ENCODE results near the gene MPPED1.

Gene MPPED1

DNA sequence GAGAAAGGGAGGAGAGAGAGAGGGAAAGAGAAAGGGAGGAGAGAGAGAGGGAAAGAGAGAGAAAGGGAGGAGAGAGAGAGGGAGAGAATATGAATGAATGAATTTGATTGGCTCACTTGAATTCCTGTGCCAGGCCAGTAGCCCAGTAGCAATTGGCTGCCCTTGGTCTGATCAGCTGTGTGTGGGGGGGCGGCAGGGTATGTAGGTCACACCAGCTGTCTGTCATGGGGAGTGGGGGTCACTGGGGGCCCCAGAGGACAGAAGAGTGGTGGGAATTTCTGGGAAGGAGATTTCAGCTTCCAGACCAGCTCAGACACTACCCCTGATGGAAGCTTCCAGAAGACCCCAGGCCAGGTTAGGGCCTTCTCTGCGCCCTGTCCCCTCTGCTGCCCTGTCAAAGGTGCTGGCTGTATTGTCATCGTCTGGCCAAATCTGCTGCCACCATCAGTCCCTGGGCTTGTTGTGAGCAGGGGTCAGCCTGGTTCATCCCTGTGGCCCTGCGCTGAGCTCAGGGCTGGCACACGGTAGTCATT is 21.1 kb downstream of the MPPED1 start:
- DNase-seq: no peak

- DNase-seq: no peak
Measured at GRCh38 chr22:43433451-43434274, 21.8 kb downstream of the MPPED1 start.

DNA sequence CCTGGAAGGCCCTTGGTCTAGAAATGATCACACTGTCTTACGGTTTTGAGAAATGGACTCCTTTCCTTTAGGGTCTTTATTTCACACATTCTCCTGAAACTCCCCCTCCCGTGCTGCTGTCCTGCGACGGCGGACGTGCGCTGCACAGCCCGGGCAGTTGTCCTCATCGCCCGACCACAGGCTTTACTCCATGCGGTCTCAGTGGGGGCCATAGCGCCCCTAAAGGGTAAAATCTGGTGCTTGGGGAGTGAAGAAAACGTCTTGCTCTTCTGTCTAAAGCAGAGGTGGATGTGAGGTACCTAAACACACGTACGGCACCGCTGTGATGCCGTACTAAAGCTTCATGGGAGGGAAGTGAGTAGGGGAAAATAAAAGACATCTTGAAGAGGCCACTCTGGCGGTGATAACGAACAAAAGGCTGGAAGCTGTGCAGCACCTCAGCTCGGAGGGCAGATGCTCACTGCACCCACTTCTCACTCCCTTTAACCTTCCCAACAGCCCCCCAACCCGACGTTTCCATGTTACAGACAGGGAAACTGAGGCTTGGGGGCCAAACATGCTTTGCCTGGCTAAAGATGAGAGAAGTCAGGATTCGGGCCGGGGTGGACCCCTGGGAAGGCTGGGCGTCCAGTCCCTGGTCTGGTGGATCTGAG is 22.6 kb downstream of the MPPED1 start:
- DNase-seq: no peak

GRCh38 chr22:43434928-43435311 is 23.1 kb downstream of the MPPED1 start:
- DNase-seq: no peak

DNA sequence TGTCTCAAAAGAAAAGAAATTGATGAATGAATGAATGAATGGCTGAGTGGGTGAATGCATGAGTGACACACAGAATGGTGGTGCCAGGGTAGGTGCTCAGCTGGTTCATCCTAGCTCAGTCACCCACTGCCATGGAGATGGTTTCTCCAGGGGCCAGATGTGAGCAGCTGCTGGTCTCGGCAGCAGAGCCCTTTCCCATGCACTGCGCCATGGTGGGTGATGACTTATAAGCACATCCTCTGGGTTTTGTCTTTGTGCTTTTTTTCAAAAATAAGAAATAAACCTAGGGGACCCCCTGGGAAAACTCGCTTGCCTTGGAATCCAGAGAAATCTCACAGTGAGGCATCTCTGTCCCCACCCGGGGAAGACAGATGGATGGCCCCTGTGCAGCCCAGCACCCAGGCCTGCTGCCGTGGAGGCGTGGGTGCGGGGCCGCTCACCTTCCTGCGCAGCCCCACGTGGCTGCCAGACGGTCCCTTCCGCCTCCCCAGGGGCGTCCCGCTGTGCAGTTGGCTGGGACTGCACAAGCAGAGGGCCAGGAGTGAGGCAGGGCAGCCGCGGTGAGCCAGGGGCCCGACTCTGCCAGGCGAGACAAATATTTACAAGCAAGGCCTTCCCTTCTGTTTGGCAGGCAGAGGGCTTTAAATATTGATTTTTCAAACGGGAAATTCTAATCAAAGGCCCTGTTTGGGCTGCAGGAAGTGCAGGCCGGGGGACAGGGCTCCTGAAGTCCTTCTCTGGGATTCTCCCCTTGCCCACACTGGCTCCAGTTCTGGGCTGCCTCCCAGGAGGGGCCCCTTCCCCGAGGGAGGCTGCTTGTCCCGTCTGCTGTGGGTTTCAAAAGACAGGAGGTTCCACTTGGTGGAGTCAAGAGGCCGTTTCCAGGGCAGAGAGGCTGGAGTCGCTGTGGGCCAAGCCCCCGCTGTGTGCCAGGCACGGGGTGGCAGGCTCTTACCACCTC is 24.3 kb downstream of the MPPED1 start:
- no peak for DNase-seq

GRCh38 chr22:43436868-43437267 is 25.1 kb downstream of the MPPED1 start:
- no peak for DNase-seq

DNA sequence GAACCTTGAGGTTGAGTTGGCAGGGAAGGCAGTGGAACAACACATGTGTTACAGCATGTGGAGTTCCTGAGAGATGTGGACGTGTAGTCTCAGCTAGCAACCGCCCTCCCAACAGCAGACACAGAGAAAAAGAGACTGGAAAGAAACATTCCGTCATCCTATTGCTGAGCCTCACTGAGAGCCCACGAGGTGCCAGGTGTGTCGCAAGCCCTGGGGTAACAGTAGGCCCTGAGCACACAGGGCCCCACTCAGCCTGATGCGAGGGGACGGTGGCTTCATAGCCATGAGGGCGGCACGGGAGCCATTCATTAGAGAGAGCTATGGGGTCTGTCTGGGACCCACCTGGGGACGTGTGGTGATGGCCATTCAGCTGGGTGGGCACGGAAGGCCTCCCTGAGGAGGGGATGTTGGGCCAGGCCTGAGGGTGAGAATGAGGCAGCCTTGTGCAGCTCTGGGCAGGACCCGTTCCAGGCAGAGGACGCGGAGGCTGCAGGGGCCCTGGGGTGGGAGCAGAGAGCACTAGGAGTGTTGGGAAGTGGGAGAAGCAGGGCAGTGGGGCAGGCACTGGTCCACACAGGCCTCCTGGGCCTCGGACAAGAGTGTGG is 26.2 kb downstream of the MPPED1 start:
- no peak for DNase-seq

DNA sequence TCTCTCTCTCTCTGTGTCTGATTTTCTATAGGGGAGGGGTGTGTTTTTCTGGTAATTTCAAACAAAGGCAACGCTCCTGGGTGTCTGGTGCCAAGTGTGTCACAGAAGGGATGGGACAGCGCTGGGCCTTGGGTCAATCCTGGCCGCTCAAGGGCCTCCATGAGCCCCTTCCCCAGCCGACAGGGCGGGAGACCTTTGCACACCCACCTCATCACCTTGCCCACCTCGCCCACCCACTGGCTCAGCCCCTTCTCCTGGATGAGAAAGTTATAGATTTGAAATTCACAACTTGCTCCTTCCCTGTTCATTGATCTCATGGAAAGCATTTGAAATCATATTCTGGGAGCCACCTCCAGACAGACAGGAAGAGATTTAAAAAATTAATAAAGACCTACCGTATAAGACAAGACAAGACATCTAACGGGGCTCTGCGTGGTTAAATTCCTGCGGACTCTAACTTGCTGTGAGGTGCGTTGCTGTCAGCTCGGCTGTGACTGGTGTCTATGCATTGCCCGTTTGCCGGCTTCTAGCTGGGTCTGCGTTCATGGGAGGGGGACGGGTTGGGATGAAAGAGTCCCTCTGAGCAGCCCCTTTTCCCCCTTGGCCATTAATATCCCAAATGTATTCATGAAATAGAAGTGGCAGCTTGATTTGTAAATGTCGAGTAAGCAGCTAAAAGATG is 27.0 kb downstream of the MPPED1 start:
- no peak for DNase-seq

GRCh38 chr22:43439368-43440103 is 27.7 kb downstream of the MPPED1 start:
- DNase-seq: no peak

DNA sequence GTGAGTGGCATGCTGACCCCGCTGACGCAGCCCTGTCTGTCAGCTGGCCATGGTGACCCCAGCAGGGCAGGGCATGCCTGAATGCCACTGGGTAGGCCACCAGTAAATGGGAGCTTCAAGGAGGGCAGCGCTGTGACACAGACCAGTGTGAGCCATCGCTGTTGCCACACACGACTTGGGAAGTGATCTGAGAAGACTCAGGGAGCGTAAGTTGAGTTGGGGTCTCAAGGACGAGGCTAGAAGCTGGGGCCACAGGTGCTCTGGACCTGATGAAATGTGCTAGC is 28.2 kb downstream of the MPPED1 start:
- no peak for DNase-seq

DNA sequence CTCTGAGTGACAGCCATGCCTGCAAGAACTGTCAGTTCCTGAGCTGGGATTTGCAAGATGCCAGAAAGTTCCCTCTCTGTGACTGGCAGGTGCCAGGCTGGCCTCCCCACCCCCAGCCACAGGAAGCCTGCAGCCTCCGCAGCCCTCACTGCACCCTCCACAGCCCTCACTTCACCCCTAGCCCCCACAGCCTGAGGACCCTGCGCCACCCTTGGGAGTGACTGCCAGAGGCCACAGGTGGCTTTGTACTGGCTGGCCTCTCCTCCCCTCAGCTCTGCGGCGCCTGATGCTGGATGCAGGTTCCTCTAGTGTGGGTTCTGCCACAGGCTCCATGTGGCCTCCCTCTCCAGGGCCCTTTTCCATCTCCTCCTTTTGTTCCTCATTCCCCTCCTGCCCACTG is 28.7 kb downstream of the MPPED1 start:
- no peak for DNase-seq

DNA sequence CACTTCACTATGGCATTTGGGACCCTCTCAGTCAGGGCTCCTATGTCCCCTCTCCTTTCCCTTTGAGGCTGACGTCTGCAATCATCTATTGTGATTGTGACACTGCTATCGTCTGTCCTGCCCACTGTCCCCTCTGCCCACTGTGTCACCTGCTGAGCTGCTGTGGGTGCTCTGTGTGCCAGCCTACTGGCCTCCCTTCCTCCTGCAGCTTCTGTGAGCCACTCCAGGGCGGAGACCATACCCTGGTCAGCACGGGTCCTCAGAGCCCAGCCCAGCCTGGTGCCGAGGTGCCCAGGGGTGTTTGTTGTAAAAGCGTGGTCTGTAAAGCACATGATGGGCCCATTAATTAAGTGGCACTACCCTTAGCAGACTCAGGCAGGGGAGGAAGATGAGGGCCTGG is 29.4 kb downstream of the MPPED1 start:
- DNase-seq: no peak

- no peak for DNase-seq
Measured at GRCh38 chr22:43441751-43442150, 29.9 kb downstream of the MPPED1 start.

DNA sequence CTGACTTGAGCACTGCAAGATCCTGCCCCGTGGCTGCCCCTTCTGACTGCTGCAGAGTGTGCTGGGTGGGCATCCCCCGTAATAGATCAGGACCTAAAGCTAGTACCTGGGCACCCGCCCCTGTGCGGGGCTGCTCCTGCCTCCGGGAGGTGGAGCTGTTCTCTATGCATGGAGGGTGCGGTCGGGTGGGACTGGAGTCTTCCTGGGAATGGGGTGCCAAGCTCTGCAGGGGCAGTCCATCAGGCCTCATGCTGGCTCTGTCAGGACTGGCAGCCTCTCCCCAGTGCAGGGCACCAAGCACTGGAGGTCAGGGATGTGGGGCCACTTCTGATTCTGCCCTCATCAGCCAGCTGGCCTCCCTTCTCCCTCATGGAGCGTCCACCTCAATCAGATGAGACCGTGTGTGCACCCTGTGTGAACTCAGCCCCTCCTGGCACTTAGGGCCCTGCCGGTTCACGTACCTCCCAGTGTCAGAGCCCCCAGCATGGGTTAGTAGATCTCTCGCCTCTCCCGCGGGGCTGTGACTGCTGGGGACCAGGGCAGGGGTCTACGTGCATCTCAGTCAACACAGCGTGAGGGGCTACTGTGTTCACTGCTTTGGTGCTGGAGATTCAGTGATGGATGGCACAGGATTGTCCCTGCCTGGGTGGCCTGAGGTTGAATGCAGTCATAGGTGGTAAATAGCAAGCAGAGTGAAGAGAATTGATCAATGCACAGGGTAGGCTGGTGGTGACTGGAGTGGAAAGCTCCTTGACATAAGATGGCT is 30.8 kb downstream of the MPPED1 start:
- DNase-seq: no peak

DNA sequence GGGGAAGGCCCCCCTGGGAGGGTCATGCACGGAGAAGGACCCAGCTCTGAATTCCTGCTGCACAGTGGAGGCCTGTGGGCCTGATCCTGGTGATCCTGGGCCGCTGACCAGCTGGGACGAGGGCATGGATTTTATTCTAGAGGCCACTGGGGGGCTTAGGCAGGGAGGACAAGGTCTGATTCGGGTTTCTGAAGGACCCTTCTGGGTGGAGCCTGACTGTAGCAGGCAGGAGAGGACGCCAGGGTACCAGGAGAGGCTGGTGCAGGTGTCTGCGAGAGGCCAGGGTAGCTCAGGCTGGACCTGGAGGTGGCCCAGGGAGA is 31.3 kb downstream of the MPPED1 start:
- no peak for DNase-seq

- no peak for DNase-seq
Measured at GRCh38 chr22:43446037-43446803, 34.4 kb downstream of the MPPED1 start.

DNA sequence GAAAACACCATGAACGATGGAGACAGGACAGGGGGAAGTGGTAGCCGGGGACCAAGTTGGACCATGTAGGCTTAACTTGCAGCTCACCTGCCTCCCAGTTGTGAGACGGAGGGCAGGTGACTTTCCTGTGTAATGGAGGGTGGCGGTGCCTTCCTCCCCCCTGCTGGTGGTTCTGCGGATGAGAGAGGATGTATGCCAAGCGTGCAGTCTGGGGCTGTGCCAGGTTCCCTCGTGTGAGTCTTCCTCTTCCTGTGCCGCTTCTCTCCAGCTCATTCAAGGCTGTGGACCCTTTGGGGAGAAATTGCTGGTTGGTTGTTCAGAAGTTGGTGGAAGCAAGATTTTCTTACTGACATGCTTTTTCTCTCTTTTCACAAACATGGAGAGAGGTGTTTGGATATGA is 35.1 kb downstream of the MPPED1 start:
- DNase-seq: no peak

DNA sequence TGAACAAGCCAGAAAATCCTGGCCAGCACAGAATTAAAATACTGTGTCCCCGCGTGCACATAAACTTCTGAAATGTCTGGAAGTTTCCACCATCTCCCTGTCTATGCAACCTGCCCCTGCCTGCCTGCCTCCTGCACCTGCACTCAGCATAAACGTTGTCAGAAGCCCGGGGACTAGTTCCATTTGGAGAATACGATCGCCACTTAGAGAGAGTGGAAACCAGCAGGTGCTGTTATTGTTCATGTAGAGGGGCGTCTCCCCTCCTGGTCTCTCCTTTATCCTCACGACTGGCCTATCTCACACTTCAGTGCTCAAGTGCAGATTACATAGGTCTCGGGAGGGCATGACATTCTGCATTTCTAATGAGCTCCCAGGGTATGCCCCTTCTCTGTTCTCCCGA is 35.6 kb downstream of the MPPED1 start:
- DNase-seq: no peak

- no peak for DNase-seq
Measured at GRCh38 chr22:43448048-43448447, 36.2 kb downstream of the MPPED1 start.

- no peak for DNase-seq
Measured at GRCh38 chr22:43449205-43449830, 37.5 kb downstream of the MPPED1 start.

All from Kasumi-1 (cell line).